Sigmoid colon (tissue), 4 donors: ENCODE results near the gene TTLL11.

ENCODE experiments used
- EP300 ChIP-seq, 4 donors: sonication (generic); formaldehyde crosslinking; IDR thresholded peaks; one replicate each; pipeline ENCODE4 v1.6.1; 2017; ENCODE audit warnings: antibody characterized with exemption in 4 of 4
- POLR2AphosphoS5 ChIP-seq, 4 donors: sonication (generic); formaldehyde crosslinking; IDR thresholded peaks; one replicate each; pipeline ENCODE4 v1.6.1; 2017; ENCODE audit warnings: antibody characterized with exemption in 4 of 4
- TF ChIP-seq, protein P1 (sequence below), 4 experiments: fragments of 450-650 bp in 3 of 4; fragments of 200-600 bp in 1 of 4; IDR thresholded peaks; one replicate each; pipeline ENCODE4 v1.5.1; 2016 to 2019; ENCODE audit warnings: antibody characterized with exemption in 4 of 4, mild to moderate bottlenecking in 3 of 4, moderate library complexity in 2 of 4

DNA sequence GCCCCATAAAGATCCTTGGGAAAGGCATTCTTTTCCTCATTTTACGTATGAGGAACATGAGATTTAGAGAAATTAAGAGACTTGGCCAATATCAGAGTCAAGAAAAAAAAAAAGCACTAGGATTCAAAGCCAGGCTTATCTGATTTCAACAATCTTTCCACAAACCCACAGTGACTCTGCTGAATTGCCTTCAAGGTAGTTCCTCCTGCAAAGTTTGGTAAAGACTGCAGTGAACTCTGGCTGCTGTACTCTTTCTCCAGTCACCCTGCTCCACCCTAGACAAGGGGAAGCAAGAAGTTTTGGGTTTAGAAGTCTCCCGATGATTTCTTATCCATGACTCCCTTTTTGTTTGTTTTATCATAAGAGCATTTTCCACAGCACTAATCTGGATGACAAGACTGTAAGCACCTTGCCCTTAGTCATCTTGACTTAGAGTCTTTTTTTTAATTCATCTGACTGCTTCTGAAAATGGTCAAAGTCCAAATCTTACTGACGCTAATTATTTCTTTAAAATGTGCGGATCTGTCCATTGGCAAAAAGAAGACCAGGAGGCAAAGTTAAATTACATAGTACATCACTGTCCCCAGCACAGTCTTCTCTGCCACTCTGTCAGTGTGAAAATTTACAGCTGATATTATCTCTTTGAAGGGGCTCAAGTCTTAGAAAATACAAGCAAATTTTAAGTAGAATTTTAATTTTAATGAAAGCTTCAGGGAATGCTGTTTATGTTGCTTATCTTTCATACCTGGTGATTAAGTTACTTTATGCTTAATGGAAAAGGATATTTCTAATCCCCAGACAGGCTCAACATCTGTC, 180.1 kb downstream of the TTLL11 start:
- TF ChIP-seq EP300 (IDR thresholded peaks at IDR 0.05) (no peak), POLR2AphosphoS5 (IDR thresholded peaks at IDR 0.05) (no peak)
- TF ChIP-seq, protein P1, sequence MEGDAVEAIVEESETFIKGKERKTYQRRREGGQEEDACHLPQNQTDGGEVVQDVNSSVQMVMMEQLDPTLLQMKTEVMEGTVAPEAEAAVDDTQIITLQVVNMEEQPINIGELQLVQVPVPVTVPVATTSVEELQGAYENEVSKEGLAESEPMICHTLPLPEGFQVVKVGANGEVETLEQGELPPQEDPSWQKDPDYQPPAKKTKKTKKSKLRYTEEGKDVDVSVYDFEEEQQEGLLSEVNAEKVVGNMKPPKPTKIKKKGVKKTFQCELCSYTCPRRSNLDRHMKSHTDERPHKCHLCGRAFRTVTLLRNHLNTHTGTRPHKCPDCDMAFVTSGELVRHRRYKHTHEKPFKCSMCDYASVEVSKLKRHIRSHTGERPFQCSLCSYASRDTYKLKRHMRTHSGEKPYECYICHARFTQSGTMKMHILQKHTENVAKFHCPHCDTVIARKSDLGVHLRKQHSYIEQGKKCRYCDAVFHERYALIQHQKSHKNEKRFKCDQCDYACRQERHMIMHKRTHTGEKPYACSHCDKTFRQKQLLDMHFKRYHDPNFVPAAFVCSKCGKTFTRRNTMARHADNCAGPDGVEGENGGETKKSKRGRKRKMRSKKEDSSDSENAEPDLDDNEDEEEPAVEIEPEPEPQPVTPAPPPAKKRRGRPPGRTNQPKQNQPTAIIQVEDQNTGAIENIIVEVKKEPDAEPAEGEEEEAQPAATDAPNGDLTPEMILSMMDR (IDR thresholded peaks at IDR 0.05): no peak
